Astrocyte (in vitro differentiated cells and primary cell): ENCODE data around the gene HIPK2. TPM values are rescaled to one million over a fixed set of nuclear protein-coding genes. Genes with fewer than 3 reads are reported as not detected.

Experiments used
- DNase-seq: peaks from one replicate; pipeline ENCODE4 v3.0.0-alpha.2; 2010; ENCODE audit warnings: low read depth
- FAIRE-seq: peaks from 2 replicates; lab custom pipeline; 2011; peaks lifted over from hg19 to GRCh38; lab: Jason Lieb, UNC
- H2AFZ ChIP-seq: 2 replicates; pipeline ENCODE4 v1.6.0; 2012; ENCODE audit warnings: low read depth, low read length, inconsistent platforms
- H3K27ac ChIP-seq: 2 replicates; pipeline ENCODE4 v1.5.1; 2011; ENCODE audit warnings: low read depth, low read length, inconsistent platforms
- H3K27me3 ChIP-seq: 2 replicates; pipeline ENCODE4 v1.6.0; 2011; ENCODE audit warnings: low read length, inconsistent platforms; ENCODE audit not compliant: insufficient read depth
- H3K36me3 ChIP-seq: 2 replicates; pipeline ENCODE4 v1.5.1; 2011; ENCODE audit warnings: low read length, inconsistent platforms; ENCODE audit not compliant: insufficient read depth
- H3K4me1 ChIP-seq: 2 replicates; pipeline ENCODE4 v1.5.1; 2011; ENCODE audit warnings: low read length, inconsistent platforms; ENCODE audit not compliant: insufficient read depth
- H3K4me2 ChIP-seq: 2 replicates; pipeline ENCODE4 v1.6.0; 2012; ENCODE audit warnings: low read length, inconsistent platforms
- H3K4me3 ChIP-seq: 2 replicates; pipeline ENCODE4 v1.5.1; 2011; ENCODE audit warnings: low read depth, mild to moderate bottlenecking, low read length, inconsistent platforms; ENCODE audit not compliant: insufficient read depth
- H3K79me2 ChIP-seq: 2 replicates; pipeline ENCODE4 v1.6.0; 2012; ENCODE audit warnings: mild to moderate bottlenecking, low read length, inconsistent platforms; ENCODE audit not compliant: insufficient read depth
- H3K9ac ChIP-seq: 2 replicates; pipeline ENCODE4 v1.6.0; 2012; ENCODE audit warnings: mild to moderate bottlenecking, low read length, inconsistent platforms
- H3K9me3 ChIP-seq: 2 replicates; pipeline ENCODE4 v1.5.1; 2012; ENCODE audit warnings: low read depth, mild to moderate bottlenecking, low read length, inconsistent platforms; ENCODE audit not compliant: insufficient read depth
- H4K20me1 ChIP-seq: 2 replicates; pipeline ENCODE4 v1.6.0; 2012; ENCODE audit warnings: low read length, inconsistent platforms; ENCODE audit not compliant: insufficient read depth
- H3K27ac Mint-ChIP-seq: one replicate; pipeline ENCODE4 v1.8.0; 2021; ENCODE audit warnings: mild to moderate bottlenecking, mixed read lengths; ENCODE audit not compliant: unreplicated experiment
- H3K27me3 Mint-ChIP-seq: one replicate; pipeline ENCODE4 v1.8.0; 2021; ENCODE audit warnings: low read depth, mixed read lengths; ENCODE audit not compliant: unreplicated experiment
- H3K36me3 Mint-ChIP-seq: one replicate; pipeline ENCODE4 v1.8.0; 2021; ENCODE audit warnings: low read depth, mixed read lengths; ENCODE audit not compliant: unreplicated experiment
- H3K4me1 Mint-ChIP-seq: one replicate; pipeline ENCODE4 v1.8.0; 2021; ENCODE audit warnings: low read depth, mixed read lengths; ENCODE audit not compliant: unreplicated experiment
- H3K4me3 Mint-ChIP-seq: one replicate; pipeline ENCODE4 v1.8.0; 2021; ENCODE audit warnings: mild to moderate bottlenecking, moderate library complexity, mixed read lengths; ENCODE audit not compliant: unreplicated experiment
- H3K9me3 Mint-ChIP-seq: one replicate; pipeline ENCODE4 v1.8.0; 2021; ENCODE audit warnings: mild to moderate bottlenecking, mixed read lengths; ENCODE audit not compliant: unreplicated experiment
- CTCF ChIP-seq: IDR thresholded peaks from 2 replicates; pipeline ENCODE4 v1.5.1; 2011; ENCODE audit warnings: low read depth, mild to moderate bottlenecking, inconsistent platforms, low read length, moderate library complexity; ENCODE audit not compliant: insufficient read depth
- EZH2 ChIP-seq: IDR thresholded peaks from 2 replicates; pipeline ENCODE4 v1.6.1; 2012; ENCODE audit warnings: mild to moderate bottlenecking, low read length, inconsistent platforms; ENCODE audit not compliant: insufficient read depth
- total RNA-seq: library from RNA; stranded (reverse); gene quantifications from 2 replicates; pipeline ENCODE4 v1.2.1, GENCODE V29; 2021

Gene HIPK2
- total RNA-seq, 1 donor from 2014 or later = 35.8 TPM

- Mint-ChIP-seq H3K4me1 (peaks cover 18% of the 10 kb centered on the region), H3K27me3 (no peaks in the 10 kb centered on the region), H3K9me3 (peaks cover 2% of the 10 kb centered on the region), H3K36me3 (peaks cover 9% of the 10 kb centered on the region), H3K27ac (no peak overlapping the region), H3K4me3 (no peak overlapping the region)
- Histone ChIP-seq H3K4me3 (no peak overlapping the region), H2AFZ (no peak overlapping the region), H3K79me2 (peaks cover 86% of the 10 kb centered on the region), H3K27ac (no peak overlapping the region), H3K36me3 (no peaks in the 10 kb centered on the region), H3K27me3 (no peaks in the 10 kb centered on the region), H4K20me1 (peaks cover 64% of the 10 kb centered on the region), H3K9me3 (no peaks in the 10 kb centered on the region), H3K4me1 (peaks cover 30% of the 10 kb centered on the region), H3K9ac (no peak overlapping the region), H3K4me2 (no peak overlapping the region)
- TF ChIP-seq EZH2 (no peak), CTCF (no peak)
- DNase-seq (no peak), FAIRE-seq (no peak)
These were observed 51.3 kb downstream of the HIPK2 start for GRCh38 chr7:139726485-139726869.

GRCh38 chr7:139725858-139726484, 51.8 kb downstream of the HIPK2 start:
- no peaks in the 10 kb centered on the region for H3K9me3 ChIP-seq
- H4K20me1 ChIP-seq = peaks cover 65% of the 10 kb centered on the region
- no peak overlapping the region for H3K4me2 ChIP-seq
- H3K79me2 ChIP-seq = peaks cover 86% of the 10 kb centered on the region
- no peak for FAIRE-seq
- H3K27ac ChIP-seq = no peak overlapping the region
- Mint-ChIP-seq H3K27ac (no peak overlapping the region), H3K4me3 (no peak overlapping the region), H3K9me3 (peaks cover 2% of the 10 kb centered on the region), H3K36me3 (peaks cover 9% of the 10 kb centered on the region), H3K4me1 (peaks cover 14% of the 10 kb centered on the region), H3K27me3 (no peaks in the 10 kb centered on the region)
- no peaks in the 10 kb centered on the region for H3K36me3 ChIP-seq
- H3K9ac ChIP-seq = no peak overlapping the region
- TF ChIP-seq CTCF = no peak
- no peak for TF ChIP-seq EZH2
- H2AFZ ChIP-seq = no peak overlapping the region
- no peak for DNase-seq
- no peak overlapping the region for H3K4me3 ChIP-seq
- no peaks in the 10 kb centered on the region for H3K27me3 ChIP-seq
- peaks cover 26% of the 10 kb centered on the region for H3K4me1 ChIP-seq

GRCh38 chr7:139725077-139725476, 52.7 kb downstream of the HIPK2 start:
- Histone ChIP-seq H3K27me3 (no peaks in the 10 kb centered on the region), H3K4me2 (peak overlapping the region; percentile 22), H4K20me1 (peaks cover 70% of the 10 kb centered on the region), H3K9ac (no peak overlapping the region), H3K4me3 (no peak overlapping the region), H3K79me2 (peaks cover 88% of the 10 kb centered on the region), H3K4me1 (peaks cover 25% of the 10 kb centered on the region), H3K9me3 (no peaks in the 10 kb centered on the region), H2AFZ (no peak overlapping the region), H3K27ac (no peak overlapping the region), H3K36me3 (no peaks in the 10 kb centered on the region)
- DNase-seq (peak; percentile 86), FAIRE-seq (no peak)
- Mint-ChIP-seq H3K9me3 (peaks cover 2% of the 10 kb centered on the region), H3K4me3 (no peak overlapping the region), H3K27me3 (no peaks in the 10 kb centered on the region), H3K36me3 (peaks cover 9% of the 10 kb centered on the region), H3K27ac (peak overlapping the region; percentile 53), H3K4me1 (peaks cover 9% of the 10 kb centered on the region)
- no peak for TF ChIP-seq CTCF
- no peak for TF ChIP-seq EZH2
